Caki2 (cell line): ENCODE data around the gene RDH12. TPM values are rescaled to one million over a fixed set of nuclear protein-coding genes. Genes with fewer than 3 reads are reported as not detected.

Experiments used
- DNase-seq: peaks from one replicate; pipeline ENCODE4 v3.0.0-alpha.2; 2015; ENCODE audit warnings: low read depth
- in situ Hi-C: cut with HindIII; loops from 2 replicates; pipeline ENCODE4 v1.10.0; 2016; ENCODE audit warnings: low sequenced_read_pairs, low pct_unique_long_range_greater_than_20kb, mixed read lengths
- total RNA-seq: library from RNA; depleted of rRNA; stranded (reverse); fragments of >200 nt; shearing (Covaris generic); gene quantifications from 2 replicates; pipeline ENCODE4 v1.2.3, GENCODE V29; 2014; ENCODE audit warnings: low replicate concordance; rRNA removed

Gene RDH12
- total RNA-seq, 1 experiment from 2014 or later: not detected

DNA sequence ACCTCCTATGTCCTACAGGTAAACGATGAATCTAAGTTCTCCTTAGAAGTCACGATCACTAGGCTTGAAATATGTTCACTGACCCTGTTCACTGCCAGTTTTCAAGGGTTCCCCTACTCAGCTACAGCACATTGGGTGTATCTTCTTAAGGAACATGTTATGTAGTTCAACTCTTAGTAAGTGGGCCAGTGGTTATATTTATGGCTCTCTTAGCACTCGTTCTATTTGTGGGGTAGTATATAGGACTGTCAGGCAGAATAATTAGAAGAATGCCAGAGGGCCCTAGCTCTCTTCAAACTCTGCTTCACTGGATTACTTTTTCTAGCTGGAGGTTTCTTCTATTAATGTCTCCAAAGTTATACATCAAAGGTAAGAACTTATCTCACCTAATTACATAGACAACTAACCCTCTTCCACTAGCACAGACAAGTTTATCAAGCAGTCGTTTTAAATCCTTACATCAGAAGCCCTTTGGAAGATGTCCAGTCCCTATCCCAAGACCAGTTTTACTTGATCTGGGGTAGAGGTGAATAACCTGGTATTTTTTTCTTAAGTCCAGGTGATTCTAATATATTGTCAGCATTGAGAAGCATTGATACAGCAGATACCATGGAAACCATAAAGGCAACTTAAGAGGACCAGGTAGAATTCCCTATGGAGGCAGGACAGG, 75.1 kb downstream of the RDH12 start:
- in situ Hi-C loops: no loop called here
- DNase-seq: no peak

DNA sequence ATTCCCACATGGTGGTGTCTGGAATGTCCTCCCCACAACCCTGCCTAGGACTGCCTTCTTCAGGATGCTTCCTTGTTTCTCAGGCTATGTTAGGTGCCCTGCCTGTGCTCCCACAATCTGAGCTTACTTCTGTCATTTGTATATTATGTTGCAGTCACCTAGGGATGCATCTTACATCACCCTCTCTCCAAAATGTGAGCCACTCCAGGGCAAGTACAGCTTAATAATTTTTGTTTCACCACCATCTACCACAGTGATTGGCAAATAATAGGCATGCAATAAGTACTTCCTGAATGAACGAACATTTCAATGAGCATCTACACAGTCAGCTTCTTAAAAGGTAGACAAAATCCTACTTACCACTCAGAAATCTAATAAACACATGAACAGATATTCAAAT, 77.1 kb downstream of the RDH12 start:
- no peak for DNase-seq
- in situ Hi-C loops: no loop called here

DNA sequence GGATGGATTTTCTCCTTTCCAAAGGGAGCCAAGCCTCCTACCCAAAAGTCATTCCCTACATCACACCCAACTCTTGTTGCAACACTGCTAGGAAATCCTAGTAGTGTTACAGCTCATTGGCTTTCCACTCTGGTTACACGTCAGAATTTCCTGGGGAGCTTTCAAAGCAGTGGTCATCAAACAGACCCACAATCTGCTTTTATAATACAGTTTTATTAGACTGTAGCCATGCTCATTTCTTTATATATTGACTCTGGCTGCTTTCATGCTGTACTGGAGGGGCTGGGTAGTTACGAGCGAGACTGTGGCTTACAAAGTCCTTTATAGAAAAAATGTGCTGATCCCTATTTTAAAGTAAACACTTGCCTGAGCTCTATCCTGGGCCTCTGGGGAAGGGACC, 80.4 kb downstream of the RDH12 start:
- in situ Hi-C loops: no loop called here
- DNase-seq: no peak

Other genes starting within 250 kb of the RDH12 start
- gene TMEM229B, start 213.2 kb upstream of the RDH12 start, total RNA-seq: not detected in 2 replicates
- 0.78 and 9.3 TPM in 2 replicates for gene PLEKHH1, start 168.6 kb upstream of the RDH12 start, total RNA-seq
- 22.8 and 26.2 TPM in 2 replicates for gene PIGH, start 101.6 kb upstream of the RDH12 start, total RNA-seq
- 5.2 and 19.8 TPM in 2 replicates for gene ARG2, start 82.0 kb upstream of the RDH12 start, total RNA-seq
- 34.5 and 40.2 TPM in 2 replicates for gene VTI1B, start 27.3 kb upstream of the RDH12 start, total RNA-seq
- 33.2 and 37.7 TPM in 2 replicates for gene RDH11, start 6.1 kb upstream of the RDH12 start, total RNA-seq
- 5.3 and 6.3 TPM in 2 replicates for gene ZFYVE26, start 114.7 kb downstream of the RDH12 start, total RNA-seq
- gene RAD51B, start 117.9 kb downstream of the RDH12 start, total RNA-seq: 20.8 and 29.3 TPM in 2 replicates